Activated T-cell treated with anti-CD3 and anti-CD28 coated beads, Interleukin-2, amount 50 U/mL, for 72 hours (primary cell): ENCODE results near the gene PLCD1. TPM values are rescaled to one million over a fixed set of nuclear protein-coding genes. Genes with fewer than 3 reads are reported as not detected.

Experiments used
- ATAC-seq, 2 donors: fragments of 150-1000 bp; cut with Tn5 transposase; replicated peaks in 1 of 2; 2 replicates each; pipeline ENCODE4 v1.10.0; 2021; ENCODE audit warnings: moderate library complexity in 2 of 2, mild to moderate bottlenecking in 1 of 2
- DNase-seq, 2 donors: peaks; one replicate each; pipeline ENCODE4 v3.0.0; 2021 to 2022; ENCODE audit warnings: mixed read lengths in 1 of 2
- H3K27ac Mint-ChIP-seq: one replicate; pipeline ENCODE4 v1.8.0; 2022; ENCODE audit warnings: mild to moderate bottlenecking, moderate library complexity, mixed read lengths
- H3K27me3 Mint-ChIP-seq: one replicate; pipeline ENCODE4 v1.8.0; 2022; ENCODE audit warnings: low read depth, mixed read lengths
- H3K36me3 Mint-ChIP-seq, 2 donors: one replicate each; pipeline ENCODE4 v1.8.0; 2022; ENCODE audit warnings: mixed read lengths in 2 of 2, mild to moderate bottlenecking in 1 of 2; ENCODE audit not compliant: insufficient read depth in 2 of 2
- H3K4me1 Mint-ChIP-seq: one replicate; pipeline ENCODE4 v1.8.0; 2022; ENCODE audit warnings: low read depth, mixed read lengths
- H3K4me3 Mint-ChIP-seq, 2 donors: one replicate each; pipeline ENCODE4 v1.8.0; 2022; ENCODE audit warnings: mild to moderate bottlenecking in 2 of 2, mixed read lengths in 2 of 2, moderate library complexity in 2 of 2
- H3K9me3 Mint-ChIP-seq, 2 donors: one replicate each; pipeline ENCODE4 v1.8.0; 2022; ENCODE audit warnings: mixed read lengths in 2 of 2
- total RNA-seq, 2 donors: library from RNA; stranded (reverse); gene quantifications; one replicate each; pipeline ENCODE4 v1.2.3, GENCODE V29; 2022

PLCD1 gene
- total RNA-seq, 2 donors from 2014 or later, result 15.4 to 16.8 TPM

- H3K4me1 Mint-ChIP-seq, result peaks cover 17% of the 10 kb centered on the region
- ATAC-seq, result no peak
- peaks cover 2 to 5% of the 10 kb centered on the region in 2 donors for H3K36me3 Mint-ChIP-seq
- peaks cover 23% of the 10 kb centered on the region for H3K27me3 Mint-ChIP-seq
- no peak overlapping the region for H3K27ac Mint-ChIP-seq
- H3K9me3 Mint-ChIP-seq, result no peaks in the 10 kb centered on the region
- H3K4me3 Mint-ChIP-seq, result no peak overlapping the region
- no peak for DNase-seq
Measured at GRCh38 chr3:38032328-38032865, 3.0 kb upstream of the PLCD1 start.

- peaks cover 23% of the 10 kb centered on the region for H3K27me3 Mint-ChIP-seq
- H3K4me1 Mint-ChIP-seq, result peaks cover 17% of the 10 kb centered on the region
- ATAC-seq, result peak; percentile 80 to 85
- H3K36me3 Mint-ChIP-seq, result peaks cover 2 to 5% of the 10 kb centered on the region in 2 donors
- H3K9me3 Mint-ChIP-seq, result no peaks in the 10 kb centered on the region
- H3K4me3 Mint-ChIP-seq, result peak overlapping the region; percentile 48 to 74
- DNase-seq, result peak; percentile 53 to 65
- H3K27ac Mint-ChIP-seq, result no peak overlapping the region
Measured at GRCh38 chr3:38031022-38031994, 1.9 kb upstream of the PLCD1 start.

GRCh38 chr3:38030126-38031021 lies 932 bp upstream of the PLCD1 start:
- peaks cover 25% of the 10 kb centered on the region for H3K4me1 Mint-ChIP-seq
- no peak overlapping the region for H3K27ac Mint-ChIP-seq
- peak in 1 of 2 donors; percentile 6 for ATAC-seq
- DNase-seq, result no peak
- peaks cover 2 to 5% of the 10 kb centered on the region in 2 donors for H3K36me3 Mint-ChIP-seq
- peaks cover 23% of the 10 kb centered on the region for H3K27me3 Mint-ChIP-seq
- H3K4me3 Mint-ChIP-seq, result peak overlapping the region; percentile 56 to 74
- no peaks in the 10 kb centered on the region for H3K9me3 Mint-ChIP-seq

GRCh38 chr3:38028621-38029361 lies 651 bp downstream of the PLCD1 start:
- Mint-ChIP-seq H3K36me3 (peaks cover 2 to 6% of the 10 kb centered on the region in 2 donors), H3K4me1 (peaks cover 36% of the 10 kb centered on the region), H3K4me3 (peak overlapping the region; percentile 69 to 76), H3K9me3 (no peaks in the 10 kb centered on the region), H3K27ac (no peak overlapping the region), H3K27me3 (peaks cover 23% of the 10 kb centered on the region)
- DNase-seq (no peak), ATAC-seq (no peak)

GRCh38 chr3:38027466-38028465 lies 1.7 kb downstream of the PLCD1 start:
- peak overlapping the region; percentile 69 to 76 for H3K4me3 Mint-ChIP-seq
- no peak for ATAC-seq
- H3K4me1 Mint-ChIP-seq, result peaks cover 46% of the 10 kb centered on the region
- H3K9me3 Mint-ChIP-seq, result no peaks in the 10 kb centered on the region
- H3K27me3 Mint-ChIP-seq, result peaks cover 23% of the 10 kb centered on the region
- no peak overlapping the region for H3K27ac Mint-ChIP-seq
- H3K36me3 Mint-ChIP-seq, result peaks cover 2 to 6% of the 10 kb centered on the region in 2 donors
- no peak for DNase-seq

GRCh38 chr3:38026856-38027255 lies 2.6 kb downstream of the PLCD1 start:
- H3K36me3 Mint-ChIP-seq, result peaks cover 2 to 6% of the 10 kb centered on the region in 2 donors
- H3K4me1 Mint-ChIP-seq, result peaks cover 46% of the 10 kb centered on the region
- H3K27ac Mint-ChIP-seq, result no peak overlapping the region
- H3K4me3 Mint-ChIP-seq, result no peak overlapping the region
- peaks cover 20% of the 10 kb centered on the region for H3K27me3 Mint-ChIP-seq
- no peak for ATAC-seq
- no peak for DNase-seq
- no peaks in the 10 kb centered on the region for H3K9me3 Mint-ChIP-seq

DNA sequence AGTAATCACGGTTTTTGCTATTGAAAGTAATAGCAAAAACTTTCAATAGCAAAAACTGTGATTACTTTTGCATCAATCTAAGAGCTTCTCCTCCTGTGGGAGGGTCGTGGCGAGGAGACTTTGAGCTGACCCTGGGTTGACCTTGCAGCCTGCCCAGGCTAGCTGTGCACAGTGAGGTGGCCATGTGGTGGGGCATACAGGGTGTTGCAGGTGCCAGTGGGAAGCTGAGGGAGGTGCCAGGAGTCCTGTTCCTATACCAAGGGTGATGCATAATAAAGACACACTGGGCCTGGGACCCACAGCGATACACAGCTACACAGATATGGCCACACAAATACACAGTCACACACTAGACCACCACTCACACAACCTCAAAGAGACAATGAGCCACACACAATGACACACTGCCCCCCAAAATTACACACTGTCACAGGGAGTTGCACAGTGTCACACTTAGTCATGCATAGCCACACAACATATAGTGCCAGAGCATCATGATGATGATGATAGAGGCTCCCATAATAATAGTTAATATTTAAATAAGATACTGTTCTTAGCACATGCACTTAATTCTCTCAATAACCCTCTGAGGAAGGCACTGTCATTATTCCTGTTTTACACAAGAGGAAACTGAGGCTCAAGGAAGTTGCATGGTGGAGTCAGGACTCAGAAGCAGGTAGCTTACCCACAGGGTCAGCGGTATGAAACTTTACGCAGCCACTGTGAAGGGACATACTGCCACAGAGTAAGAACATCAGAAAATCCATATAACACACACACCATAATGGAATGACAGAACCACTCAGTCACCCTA lies 6.3 kb downstream of the PLCD1 start:
- H3K27me3 Mint-ChIP-seq, result peaks cover under 1% of the 10 kb centered on the region
- H3K4me3 Mint-ChIP-seq, result peak overlapping the region; percentile 62 to 97
- no peak overlapping the region for H3K27ac Mint-ChIP-seq
- ATAC-seq (no peak), DNase-seq (no peak)
- H3K9me3 Mint-ChIP-seq, result no peaks in the 10 kb centered on the region
- peaks cover 29% of the 10 kb centered on the region for H3K4me1 Mint-ChIP-seq
- H3K36me3 Mint-ChIP-seq, result peaks cover 0 to 1% of the 10 kb centered on the region in 2 donors

DNA sequence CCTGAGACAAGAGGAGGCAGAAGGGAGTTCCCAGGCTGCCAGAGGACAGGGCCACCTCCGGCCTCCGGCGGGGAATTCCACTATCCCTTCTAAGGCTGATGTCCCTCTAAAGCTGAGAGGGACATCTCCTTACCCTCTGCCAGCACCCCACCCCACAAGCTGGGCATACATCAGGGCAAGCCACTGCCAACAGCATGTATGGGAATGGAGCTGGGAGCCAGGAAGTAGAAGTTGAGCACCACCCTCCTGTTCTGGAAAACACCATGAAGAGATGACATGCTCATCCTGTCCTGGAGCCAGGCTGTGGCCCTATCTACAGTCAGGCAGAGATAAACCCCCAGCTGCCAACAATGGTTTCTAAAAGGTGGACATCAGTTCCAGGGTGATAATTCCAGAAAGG lies 7.1 kb downstream of the PLCD1 start:
- no peak for DNase-seq

DNA sequence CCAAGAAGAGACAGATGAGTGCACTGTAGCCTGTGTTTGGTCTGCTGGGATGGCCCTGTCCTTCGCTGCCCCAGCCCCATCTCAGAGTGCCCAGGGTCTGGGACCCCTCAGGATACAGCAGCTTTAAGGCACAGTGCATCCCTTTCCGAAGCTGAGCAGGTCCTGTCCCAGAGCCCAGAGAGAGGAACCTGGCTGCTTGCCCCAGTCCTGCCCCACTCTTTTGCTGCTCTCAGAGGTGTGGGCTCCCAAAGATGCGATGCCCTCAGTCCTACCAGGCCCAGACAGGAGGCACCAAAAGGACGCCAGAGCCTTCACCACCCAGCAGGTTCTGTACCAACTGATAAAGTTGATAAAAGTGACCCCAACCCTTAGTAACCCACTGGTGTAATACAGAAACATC lies 8.2 kb downstream of the PLCD1 start:
- no peak overlapping the region for H3K27ac Mint-ChIP-seq
- H3K9me3 Mint-ChIP-seq, result no peaks in the 10 kb centered on the region
- ATAC-seq (no peak), DNase-seq (no peak)
- no peaks in the 10 kb centered on the region for H3K27me3 Mint-ChIP-seq
- H3K4me1 Mint-ChIP-seq, result peaks cover 29% of the 10 kb centered on the region
- no peak overlapping the region for H3K4me3 Mint-ChIP-seq
- H3K36me3 Mint-ChIP-seq, result peaks cover 3 to 4% of the 10 kb centered on the region in 2 donors

More for the DNA sequence above, 7.1 kb downstream of the PLCD1 start:
- Mint-ChIP-seq H3K4me1 (peaks cover 29% of the 10 kb centered on the region), H3K9me3 (no peaks in the 10 kb centered on the region), H3K4me3 (no peak overlapping the region), H3K27me3 (no peaks in the 10 kb centered on the region), H3K36me3 (peaks cover 0 to 1% of the 10 kb centered on the region in 2 donors), H3K27ac (no peak overlapping the region)
- ATAC-seq, result no peak

- H3K27ac Mint-ChIP-seq, result no peak overlapping the region
- no peaks in the 10 kb centered on the region for H3K9me3 Mint-ChIP-seq
- H3K36me3 Mint-ChIP-seq, result peaks cover 6 to 7% of the 10 kb centered on the region in 2 donors
- ATAC-seq (no peak), DNase-seq (no peak)
- H3K27me3 Mint-ChIP-seq, result no peaks in the 10 kb centered on the region
- H3K4me3 Mint-ChIP-seq, result no peak overlapping the region
- peaks cover 21% of the 10 kb centered on the region for H3K4me1 Mint-ChIP-seq
Measured at GRCh38 chr3:38020342-38020726, 9.1 kb downstream of the PLCD1 start.
